H1 (cell line): ENCODE data around the gene TXNRD2. TPM values are rescaled to one million over a fixed set of nuclear protein-coding genes. Genes with fewer than 3 reads are reported as not detected.

Source experiments
- CTCF ChIA-PET: fragments of 300-600 bp; sonication (Branson Sonifier 250); formaldehyde crosslinking; loops from one replicate; lab custom pipeline; 2021; ENCODE audit not compliant: partially characterized antibody; lab: Charles Lee
- POLR2A ChIA-PET: fragments of 300-600 bp; sonication (Branson Sonifier 250); formaldehyde crosslinking; loops from one replicate; lab custom pipeline; 2021; ENCODE audit warnings: inconsistent platforms; ENCODE audit not compliant: partially characterized antibody; lab: Charles Lee
- DNase-seq, 2 experiments: peaks; one replicate each; pipeline versions ENCODE4 v3.0.0 to v3.0.0-alpha.2; 2010 to 2022; ENCODE audit warnings: low spot score in 2 of 2, low read depth in 1 of 2, mixed read lengths in 1 of 2
- FAIRE-seq: peaks from 2 replicates; lab custom pipeline; 2011; peaks lifted over from hg19 to GRCh38; lab: Jason Lieb, UNC
- H2AFZ ChIP-seq: 2 replicates; pipeline ENCODE4 v1.8.1; 2012; ENCODE audit warnings: low read length, inconsistent platforms
- H2AK5ac ChIP-seq: 2 replicates; pipeline ENCODE4 v1.6.1; 2013; ENCODE audit warnings: low read depth, low read length
- H2BK120ac ChIP-seq: replicated peaks from 2 replicates; pipeline ENCODE3; 2013; ENCODE audit warnings: low read depth, low read length, inconsistent platforms
- H2BK12ac ChIP-seq: 2 replicates; pipeline ENCODE4 v1.6.1; 2013; ENCODE audit warnings: low read depth, low read length
- H2BK15ac ChIP-seq: 2 replicates; pipeline ENCODE4 v1.6.1; 2013; ENCODE audit warnings: low read length
- H2BK20ac ChIP-seq: 2 replicates; pipeline ENCODE4 v1.6.1; 2013; ENCODE audit warnings: low read length
- H2BK5ac ChIP-seq: 2 replicates; pipeline ENCODE4 v1.6.1; 2013; ENCODE audit warnings: low read depth, low read length
- H3K14ac ChIP-seq: 2 replicates; pipeline ENCODE4 v1.6.1; 2013; ENCODE audit warnings: inconsistent platforms; ENCODE audit not compliant: insufficient read length
- H3K18ac ChIP-seq: 2 replicates; pipeline ENCODE4 v1.6.1; 2013; ENCODE audit warnings: low read length; ENCODE audit errors: extremely low read depth
- H3K23ac ChIP-seq: 2 replicates; pipeline ENCODE4 v1.6.1; 2013; ENCODE audit warnings: inconsistent platforms; ENCODE audit not compliant: insufficient read length
- H3K23me2 ChIP-seq: 2 replicates; pipeline ENCODE4 v1.6.1; 2013; ENCODE audit warnings: low read depth, low read length
- H3K27ac ChIP-seq: 2 replicates; pipeline ENCODE4 v1.6.1; 2011; ENCODE audit warnings: low read depth, low read length, inconsistent platforms
- H3K27me3 ChIP-seq, 4 experiments: replicated peaks in 1 of 4; 1 replicate in 1 of 4; 2 replicates in 3 of 4; pipeline versions ENCODE4 v1.6.1 to v1.8.1; 2011 to 2013; ENCODE audit warnings: low read length in 3 of 4, mild to moderate bottlenecking in 3 of 4, inconsistent platforms in 2 of 4, mixed read lengths in 2 of 4, moderate library complexity in 1 of 4; ENCODE audit not compliant: control insufficient read depth in 3 of 4, insufficient read depth in 3 of 4; ENCODE audit errors: extremely low read depth in 1 of 4
- H3K36me3 ChIP-seq, 4 experiments: 2 replicates each; pipeline versions ENCODE4 v1.6.1 to v1.8.1; 2011 to 2013; ENCODE audit warnings: mild to moderate bottlenecking in 4 of 4, low read length in 3 of 4, moderate library complexity in 2 of 4, control low read depth in 1 of 4, inconsistent platforms in 1 of 4; ENCODE audit not compliant: insufficient read depth in 4 of 4, control insufficient read depth in 2 of 4
- H3K4ac ChIP-seq: replicated peaks from 2 replicates; pipeline ENCODE3; 2013; ENCODE audit warnings: low read length, low read depth, mixed read lengths, inconsistent platforms; ENCODE audit not compliant: insufficient read length
- H3K4me1 ChIP-seq, 4 experiments: replicated peaks in 1 of 4; 1 replicate in 1 of 4; 2 replicates in 3 of 4; pipeline versions ENCODE4 v1.6.1 to v1.8.1; 2011 to 2013; ENCODE audit warnings: low read length in 3 of 4, inconsistent platforms in 2 of 4, mixed read lengths in 1 of 4; ENCODE audit not compliant: insufficient read depth in 4 of 4, control insufficient read depth in 3 of 4
- H3K4me2 ChIP-seq, 2 experiments: 2 replicates each; pipeline versions ENCODE4 v1.6.1 to v1.8.1; 2011 to 2013; ENCODE audit warnings: low read depth in 2 of 2, low read length in 2 of 2, control low read depth in 1 of 2, inconsistent platforms in 1 of 2, mild to moderate bottlenecking in 1 of 2; ENCODE audit not compliant: insufficient read depth in 1 of 2
- H3K4me3 ChIP-seq, 4 experiments: fragments of 200-600, 300-600 bp in 1 of 4; sonication (generic), shearing (Covaris generic), sonication (Bioruptor Twin) in 1 of 4; 2 replicates each; pipeline versions ENCODE4 v1.5.1 to v1.8.1; 2011 to 2016; ENCODE audit warnings: low read length in 4 of 4, low read depth in 3 of 4, control low read depth in 2 of 4, inconsistent platforms in 2 of 4, mild to moderate bottlenecking in 2 of 4, mixed read lengths in 1 of 4, moderate library complexity in 1 of 4; ENCODE audit not compliant: insufficient read depth in 2 of 4; ENCODE audit errors: extremely low read depth in 1 of 4
- H3K56ac ChIP-seq: replicated peaks from 2 replicates; pipeline ENCODE3; 2013; ENCODE audit warnings: low read depth, mild to moderate bottlenecking, mixed read lengths, low read length, inconsistent platforms; ENCODE audit not compliant: insufficient read length
- H3K79me1 ChIP-seq: 2 replicates; pipeline ENCODE4 v1.6.1; 2013; ENCODE audit warnings: low read depth, low read length, control low read depth
- H3K79me2 ChIP-seq, 2 experiments: 2 replicates each; pipeline versions ENCODE4 v1.6.1 to v1.8.1; 2012 to 2013; ENCODE audit warnings: low read length in 2 of 2, mild to moderate bottlenecking in 2 of 2, inconsistent platforms in 1 of 2; ENCODE audit not compliant: insufficient read depth in 2 of 2, control insufficient read depth in 1 of 2
- H3K9ac ChIP-seq, 4 experiments: replicated peaks in 1 of 4; 1 replicate in 1 of 4; 2 replicates in 3 of 4; pipeline versions ENCODE4 v1.6.1 to v1.8.1; 2011 to 2013; ENCODE audit warnings: low read depth in 3 of 4, low read length in 3 of 4, control low read depth in 2 of 4, mild to moderate bottlenecking in 2 of 4, moderate library complexity in 2 of 4, inconsistent platforms in 1 of 4; ENCODE audit errors: extremely low read depth in 1 of 4
- H3K9me3 ChIP-seq, 2 experiments: 2 replicates each; pipeline versions ENCODE4 v1.6.1 to v1.8.1; 2012 to 2013; ENCODE audit warnings: mild to moderate bottlenecking in 2 of 2, moderate library complexity in 2 of 2, control low read depth in 1 of 2, inconsistent platforms in 1 of 2, low read depth in 1 of 2, low read length in 1 of 2, mixed read lengths in 1 of 2; ENCODE audit not compliant: insufficient read depth in 2 of 2
- H4K20me1 ChIP-seq, 2 experiments: replicated peaks in 1 of 2; 2 replicates each; pipeline versions ENCODE3 to v1.8.1; 2011 to 2013; ENCODE audit warnings: inconsistent platforms in 2 of 2, low read length in 2 of 2, mild to moderate bottlenecking in 1 of 2; ENCODE audit not compliant: insufficient read depth in 2 of 2, control insufficient read depth in 1 of 2
- H4K5ac ChIP-seq: 2 replicates; pipeline ENCODE4 v1.6.1; 2013; ENCODE audit warnings: low read length, low read depth, mixed read lengths, inconsistent platforms; ENCODE audit not compliant: insufficient read length
- H4K8ac ChIP-seq: 2 replicates; pipeline ENCODE4 v1.8.0; 2013; ENCODE audit warnings: mild to moderate bottlenecking, moderate library complexity, low read length, inconsistent platforms; ENCODE audit not compliant: insufficient read depth; ENCODE audit errors: extremely low read depth
- H4K91ac ChIP-seq: replicated peaks from 2 replicates; pipeline ENCODE3; 2013; ENCODE audit warnings: low read length, mixed read lengths, inconsistent platforms; ENCODE audit not compliant: insufficient read length
- CTCF ChIP-seq, 3 experiments: IDR thresholded peaks; 1 replicate in 2 of 3; 2 replicates in 1 of 3; pipeline versions ENCODE4 v1.5.1 to v1.6.1; 2011; ENCODE audit warnings: low read length in 3 of 3, mild to moderate bottlenecking in 3 of 3, inconsistent platforms in 2 of 3, low read depth in 1 of 3, moderate library complexity in 1 of 3; ENCODE audit not compliant: insufficient read depth in 1 of 3; ENCODE audit errors: control extremely low read depth in 1 of 3
- GTF2F1 ChIP-seq: IDR thresholded peaks from 2 replicates; pipeline ENCODE4 v1.6.1; 2012; ENCODE audit warnings: low read depth, low read length, improper control_type of control experiment, borderline replicate concordance
- JUN ChIP-seq: IDR thresholded peaks from 2 replicates; pipeline ENCODE4 v1.6.1; 2011; ENCODE audit warnings: low read depth, mild to moderate bottlenecking, improper control_type of control experiment, low read length
- JUND ChIP-seq: IDR thresholded peaks from 2 replicates; pipeline ENCODE4 v1.6.1; 2011; ENCODE audit warnings: mild to moderate bottlenecking, improper control_type of control experiment, low read length
- RNF2 ChIP-seq: fragments of 200-900, 300-1000 bp; sonication (generic); IDR thresholded peaks from 2 replicates; pipeline ENCODE4 v1.7.1; 2016; ENCODE audit warnings: borderline replicate concordance, low read depth, mild to moderate bottlenecking, antibody characterized with exemption, low read length; ENCODE audit not compliant: poor library complexity, severe bottlenecking; ENCODE audit errors: missing control alignments
- SAP30 ChIP-seq: fragments of 300-600 bp; sonication (generic); IDR thresholded peaks from 2 replicates; pipeline ENCODE4 v1.7.1; 2012; ENCODE audit warnings: low read length, moderate library complexity, mild to moderate bottlenecking, inconsistent platforms; ENCODE audit not compliant: insufficient read depth, insufficient replicate concordance
- SP4 ChIP-seq: IDR thresholded peaks from 2 replicates; pipeline ENCODE4 v1.6.1; 2012; ENCODE audit warnings: low read length, inconsistent platforms
- SUZ12 ChIP-seq: fragments of 200-600 bp; sonication (generic); IDR thresholded peaks from 2 replicates; pipeline ENCODE4 v1.6.1; 2012; ENCODE audit warnings: mild to moderate bottlenecking, inconsistent platforms, low read length, moderate library complexity, mixed read lengths
- WGBS, 2 experiments: shearing (Covaris generic) in 1 of 2; methylation state at CpG; one replicate each; pipeline versions ENCODE4 v1.1.6 to v1.1.7; 2013 to 2015; ENCODE audit warnings: low lambda C conversion rate in 2 of 2, mixed read lengths in 2 of 2, inconsistent platforms in 1 of 2, low coverage in 1 of 2, missing lambda C conversion rate in 1 of 2; ENCODE audit not compliant: insufficient replicate concordance in 2 of 2, insufficient coverage in 1 of 2, insufficient read length in 1 of 2; ENCODE audit errors: extremely low coverage in 1 of 2, missing lambda C conversion rate in 1 of 2; 5-methylcytosine and 5-hydroxymethylcytosine counted together
- polyA plus RNA-seq, 7 experiments: library from polyadenylated mRNA; depleted of rRNA in 3 of 7; stranded (reverse) in 5 of 7; unstranded in 2 of 7; fragments of >200 nt in 5 of 7; fragments of 200-250 nt in 2 of 7; gene quantifications; 1 replicate in 5 of 7; 2 replicates in 1 of 7; 4 replicates in 1 of 7; pipeline versions ENCODE4 v1.2.1 to v1.2.3, GENCODE V29; 2011 to 2013; ENCODE audit warnings: missing spikeins in 2 of 7, mixed read lengths in 2 of 7
- total RNA-seq: library from RNA; stranded (reverse); fragmentation: NEBNext Ultra II Directional; extraction: Animal tissue kit (Norgen Biotek cat#: 25700); gene quantifications from 2 replicates; pipeline ENCODE4 v1.2.1, GENCODE V29; 2021

TXNRD2 gene
- total and polyA plus RNA-seq, 2 of the 8 experiments (the other 6 are each of a cell fraction or from before 2014, with no cell fraction given) = 14.8 to 21.9 TPM

DNA sequence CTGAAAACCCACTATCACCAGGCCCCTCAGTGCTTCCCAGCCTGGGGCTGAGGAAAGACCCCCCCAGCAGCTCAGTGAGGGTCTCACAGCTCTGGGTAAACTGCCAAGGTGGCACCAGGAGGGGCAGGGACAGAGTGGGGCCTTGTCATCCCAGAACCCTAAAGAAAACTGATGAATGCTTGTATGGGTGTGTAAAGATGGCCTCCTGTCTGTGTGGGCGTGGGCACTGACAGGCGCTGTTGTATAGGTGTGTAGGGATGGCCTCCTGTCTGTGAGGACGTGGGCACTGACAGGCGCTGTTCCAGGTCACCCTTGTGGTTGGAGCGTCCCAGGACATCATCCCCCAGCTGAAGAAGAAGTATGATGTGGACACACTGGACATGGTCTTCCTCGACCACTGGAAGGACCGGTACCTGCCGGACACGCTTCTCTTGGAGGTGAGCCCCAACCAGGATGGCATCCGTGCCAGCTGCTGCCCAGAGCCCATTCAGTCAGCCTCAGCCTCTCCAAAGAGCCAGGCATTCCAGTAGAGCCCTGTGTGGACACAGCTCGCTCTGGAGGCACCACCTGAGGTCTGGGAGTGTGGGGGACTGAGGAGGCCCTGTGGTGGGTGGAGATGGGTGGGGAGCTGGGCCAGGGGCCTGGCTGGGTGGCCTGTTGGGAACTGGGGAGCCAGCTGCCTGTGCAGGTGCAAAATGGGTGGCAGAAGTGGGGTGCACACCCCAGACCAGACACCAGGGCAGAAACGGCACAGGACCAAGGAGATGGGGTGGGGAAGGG lies 22.4 kb upstream of the TXNRD2 start:
- H3K9ac ChIP-seq = no peak overlapping the region
- peaks cover 0 to 19% (median 17%) of the 10 kb centered on the region in 4 experiments; a peak in 6 of 7 replicates for H3K4me1 ChIP-seq
- no peak for TF ChIP-seq JUND
- TF ChIP-seq CTCF (IDR thresholded peaks at IDR 0.05; ENCODE audit: control extremely low read depth in 1 of 3, insufficient read depth in 1 of 3, low read depth in 1 of 3, low read length in 3 of 3) = no peak
- TF ChIP-seq GTF2F1 = no peak
- TF ChIP-seq SUZ12 = no peak
- no peak for TF ChIP-seq RNF2
- TF ChIP-seq SP4 = no peak
- no peak for TF ChIP-seq SAP30
- TF ChIP-seq JUN = no peak

More for the DNA sequence above, 22.4 kb upstream of the TXNRD2 start:
- H3K4me2 ChIP-seq = no peak overlapping the region; a peak in 1 of 4 replicates
- no peaks in the 10 kb centered on the region for H3K79me1 ChIP-seq
- no peak overlapping the region for H4K5ac ChIP-seq
- H2BK120ac ChIP-seq = no peak overlapping the region
- H4K8ac ChIP-seq = no peak overlapping the region; the same call in 1 of the 2 replicates
- no peak overlapping the region for H3K56ac ChIP-seq
- no peak overlapping the region for H3K4me3 ChIP-seq
- no peak for FAIRE-seq
- WGBS, 2 experiments = 92% methylated on average over 12 of the region's 12 CpGs; no CpG with 5 or more reads in 1 of the 2 experiments
- no peak overlapping the region for H3K4ac ChIP-seq
- H4K91ac ChIP-seq = no peak overlapping the region
- H3K9me3 ChIP-seq = no peaks in the 10 kb centered on the region
- peaks cover under 1% of the 10 kb centered on the region for H3K23me2 ChIP-seq
- ChIA-PET CTCF (interaction anchor here (0.5 to 16.2 kb wide), 10 partner anchors 11 to 234 kb away, joined by 3 to 369 read pairs (median 6); no protein-coding TSS in a partner anchor), POLR2A (interaction anchor here (0.7 to 2.6 kb wide), 3 partner anchors 22 to 149 kb away, joined by 3 to 9 read pairs (median 3); no protein-coding TSS in a partner anchor)
- H2BK12ac ChIP-seq = no peak overlapping the region; the same call in 1 of the 2 replicates
- no peak overlapping the region for H2BK20ac ChIP-seq
- H3K27ac ChIP-seq = no peak overlapping the region
- H3K23ac ChIP-seq = no peak overlapping the region
- H2AK5ac ChIP-seq = no peak overlapping the region; the same call in 1 of the 2 replicates
- peak overlapping the region; percentile 40; the same call in 1 of the 2 replicates for H2BK15ac ChIP-seq
- H3K14ac ChIP-seq = no peak overlapping the region
- peaks cover 0 to 2% of the 10 kb centered on the region in 2 experiments for H4K20me1 ChIP-seq
- no peaks in the 10 kb centered on the region for H3K79me2 ChIP-seq
- no peak overlapping the region for H2AFZ ChIP-seq
- no peaks in the 10 kb centered on the region; a peak in 1 of 8 replicates for H3K36me3 ChIP-seq
- DNase-seq = no peak
- H3K18ac ChIP-seq = no peak overlapping the region
- H3K27me3 ChIP-seq = no peaks in the 10 kb centered on the region
- H2BK5ac ChIP-seq = no peak overlapping the region; the same call in 1 of the 2 replicates
